GM18870 (cell line): ENCODE data around the gene PINLYP.
"Not testable (repeated sequence)": the region's sequence is repeated elsewhere in the genome, so short reads cannot be mapped to it uniquely, and the experiment has no call there.

Experiments
- ATAC-seq: cut with Tn5 transposase; IDR thresholded peaks from one replicate; pipeline ENCODE4 v1.9.1; 2021; ENCODE audit warnings: moderate library complexity; ENCODE audit not compliant: unreplicated experiment

The PINLYP gene

GRCh38 chr19:43547926-43548325 is 27.7 kb upstream of the PINLYP start:
- ATAC-seq, result not testable (repeated sequence)

DNA sequence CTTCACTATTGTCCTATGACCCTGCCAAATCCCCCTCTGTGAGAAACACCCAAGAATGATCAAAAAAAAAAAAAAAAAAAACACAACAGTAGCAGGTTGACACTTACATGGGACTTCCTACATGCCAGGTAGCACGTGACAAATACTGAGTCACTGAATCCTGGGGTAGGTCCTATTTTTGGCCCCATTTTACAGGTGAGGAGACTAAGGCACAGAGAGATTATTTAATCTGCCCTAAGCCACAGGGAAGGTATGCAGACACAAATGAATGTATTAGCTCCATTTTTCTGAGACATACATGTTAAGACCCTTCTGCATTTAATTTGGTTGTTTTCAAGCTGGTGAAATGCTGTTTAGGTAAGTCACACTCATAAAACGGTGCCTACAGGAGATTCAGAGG is 26.9 kb upstream of the PINLYP start:
- ATAC-seq, result no peak

- no peak for ATAC-seq
Measured at GRCh38 chr19:43551399-43552197, 24.0 kb upstream of the PINLYP start.

GRCh38 chr19:43552198-43552450 is 23.5 kb upstream of the PINLYP start:
- ATAC-seq, result no peak

DNA sequence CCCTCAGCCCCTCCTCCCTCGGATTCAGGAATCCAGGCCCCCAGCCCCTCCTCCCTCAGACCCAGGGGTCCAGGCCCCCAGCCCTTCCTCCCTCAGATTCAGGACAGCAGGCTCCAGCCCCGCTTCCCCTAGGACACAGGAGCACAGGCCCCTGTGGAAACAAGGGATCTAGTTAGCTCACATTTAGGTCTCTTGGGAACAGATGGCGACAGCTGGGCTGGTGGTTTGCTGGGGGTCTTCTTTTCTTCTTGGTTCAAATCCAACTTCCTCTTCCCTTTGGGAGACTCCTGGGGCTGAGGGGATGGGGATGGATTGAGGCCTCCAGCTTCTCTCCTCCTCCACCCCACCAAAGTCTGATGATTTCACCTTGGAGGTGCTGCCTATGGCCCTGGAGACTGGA is 23.0 kb upstream of the PINLYP start:
- no peak for ATAC-seq

- ATAC-seq, result no peak
Measured at GRCh38 chr19:43553656-43554055, 21.9 kb upstream of the PINLYP start.

DNA sequence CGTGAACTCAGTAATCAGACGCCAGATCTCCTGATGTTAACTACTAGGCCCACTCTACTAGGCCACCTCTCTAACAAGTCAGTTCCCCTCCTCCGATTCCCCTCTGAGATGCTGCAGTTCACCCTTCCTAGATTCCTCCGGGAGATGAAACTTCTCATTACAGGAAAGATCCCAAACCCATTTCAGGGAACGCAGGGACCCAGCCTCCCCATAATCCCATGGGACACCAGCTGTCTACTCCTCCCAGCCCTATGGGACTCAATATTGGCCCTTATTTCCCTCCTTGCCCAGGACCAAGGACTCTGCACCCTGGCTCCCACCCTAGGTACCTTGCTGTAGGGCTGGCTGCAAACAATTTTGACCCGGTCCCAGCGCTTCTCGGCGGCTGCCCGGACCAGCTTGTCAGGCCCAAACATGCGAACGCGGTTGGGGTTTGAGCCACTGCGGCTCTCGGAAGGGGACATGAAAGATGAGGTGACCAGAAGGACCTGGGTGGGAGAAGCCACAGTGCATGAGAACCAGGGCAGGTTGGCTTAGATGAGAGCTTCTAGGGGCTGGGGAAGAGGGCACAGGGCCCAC is 21.2 kb upstream of the PINLYP start:
- no peak for ATAC-seq

DNA sequence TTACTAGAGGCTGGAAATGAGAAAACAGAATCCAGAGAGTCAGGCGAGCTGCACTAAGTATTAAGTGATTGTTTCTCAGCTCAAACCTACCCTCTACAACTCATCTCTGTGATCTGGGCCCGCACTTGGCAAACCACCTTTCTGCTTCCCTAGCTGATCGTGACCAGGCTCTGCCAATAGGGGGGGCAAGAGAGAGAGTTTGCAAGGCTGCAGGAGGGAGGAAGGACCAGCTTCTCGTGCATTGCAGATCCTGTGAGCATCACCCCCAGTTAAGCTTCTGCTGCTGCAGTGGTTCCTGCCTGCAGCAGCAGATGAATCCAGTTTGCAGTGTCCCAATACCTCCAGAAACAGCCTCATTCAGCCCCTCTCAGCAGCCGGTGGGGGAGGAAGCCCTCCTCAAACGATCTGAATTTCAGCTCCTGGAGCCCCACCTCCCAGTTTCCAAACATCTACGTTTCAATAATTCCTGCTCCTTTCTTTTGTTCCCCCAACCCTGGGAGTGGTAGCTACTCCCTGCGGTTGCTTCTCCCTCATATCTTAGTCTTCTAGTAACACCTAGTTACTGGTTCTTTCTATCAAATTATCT is 20.3 kb upstream of the PINLYP start:
- ATAC-seq, result no peak

DNA sequence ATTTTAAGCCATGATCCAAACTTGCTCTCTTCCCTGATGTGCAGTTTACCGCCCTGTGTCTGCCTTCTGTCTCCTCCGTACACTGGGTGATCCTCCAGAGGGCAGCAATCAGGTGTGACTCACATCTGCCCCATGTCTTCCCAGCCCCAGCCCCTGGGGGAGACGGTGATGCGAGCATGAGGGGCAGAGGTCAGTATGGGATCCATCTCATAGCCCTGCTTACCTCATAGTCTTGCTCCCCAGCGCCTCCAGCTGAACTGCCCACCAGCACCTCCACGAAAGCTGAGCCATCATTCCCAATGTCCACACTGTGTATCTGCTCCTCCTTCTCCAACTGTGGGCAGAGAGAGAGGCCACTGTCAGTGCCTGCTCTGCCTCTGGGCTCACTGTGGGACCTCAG is 14.9 kb upstream of the PINLYP start:
- ATAC-seq, result no peak

GRCh38 chr19:43561139-43561970 is 14.2 kb upstream of the PINLYP start:
- no peak for ATAC-seq

DNA sequence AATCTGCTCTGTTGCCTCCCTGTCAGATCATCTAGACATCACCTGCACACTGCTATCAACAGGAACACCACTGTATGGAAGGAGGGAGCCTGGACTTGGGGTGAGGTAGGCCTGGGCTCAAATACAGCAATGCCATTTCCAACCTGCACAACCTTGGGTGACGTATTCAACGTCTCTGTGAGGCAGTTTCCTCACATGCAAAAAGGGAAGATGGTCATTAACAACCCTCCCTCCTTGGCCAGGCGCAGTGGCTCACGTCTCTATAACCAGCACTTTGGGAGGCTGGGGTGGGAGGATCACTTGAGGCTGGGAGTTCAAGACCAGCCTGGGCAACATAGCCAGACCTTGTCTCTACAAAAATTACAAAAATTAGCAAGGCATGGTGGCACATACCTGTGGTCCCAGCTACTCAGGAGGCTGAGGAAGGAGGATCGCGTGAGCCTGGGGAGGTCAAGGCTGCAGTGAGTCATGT is 13.3 kb upstream of the PINLYP start:
- ATAC-seq, result no peak

- peak; percentile 79 for ATAC-seq
Measured at GRCh38 chr19:43562698-43563241, 12.8 kb upstream of the PINLYP start.

GRCh38 chr19:43563816-43564457 is 11.7 kb upstream of the PINLYP start:
- no peak for ATAC-seq

DNA sequence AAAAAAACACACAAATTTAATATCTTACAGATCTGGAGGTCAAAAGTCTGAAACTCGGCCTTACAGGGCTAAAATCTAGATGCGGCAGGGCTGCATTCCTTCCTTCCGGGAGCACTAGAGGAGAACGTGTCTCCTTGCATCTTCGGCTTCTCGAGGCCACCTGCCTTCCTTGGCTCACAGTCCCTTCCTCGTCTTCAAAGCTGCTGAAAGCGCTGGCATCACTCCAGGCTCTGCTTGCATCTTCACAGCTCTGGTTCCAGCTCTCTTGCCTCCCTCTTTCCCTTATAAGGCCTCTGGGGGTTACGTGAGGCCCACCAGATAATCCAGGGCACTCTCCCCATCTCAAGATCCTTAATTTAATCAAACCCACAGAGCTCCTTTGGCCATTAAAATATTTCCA is 10.8 kb upstream of the PINLYP start:
- ATAC-seq, result no peak

- no peak for ATAC-seq
Measured at GRCh38 chr19:43569657-43570056, 5.9 kb upstream of the PINLYP start.

- ATAC-seq, result no peak
Measured at GRCh38 chr19:43570174-43570791, 5.3 kb upstream of the PINLYP start.

GRCh38 chr19:43572171-43572588 is 3.4 kb upstream of the PINLYP start:
- ATAC-seq, result no peak

DNA sequence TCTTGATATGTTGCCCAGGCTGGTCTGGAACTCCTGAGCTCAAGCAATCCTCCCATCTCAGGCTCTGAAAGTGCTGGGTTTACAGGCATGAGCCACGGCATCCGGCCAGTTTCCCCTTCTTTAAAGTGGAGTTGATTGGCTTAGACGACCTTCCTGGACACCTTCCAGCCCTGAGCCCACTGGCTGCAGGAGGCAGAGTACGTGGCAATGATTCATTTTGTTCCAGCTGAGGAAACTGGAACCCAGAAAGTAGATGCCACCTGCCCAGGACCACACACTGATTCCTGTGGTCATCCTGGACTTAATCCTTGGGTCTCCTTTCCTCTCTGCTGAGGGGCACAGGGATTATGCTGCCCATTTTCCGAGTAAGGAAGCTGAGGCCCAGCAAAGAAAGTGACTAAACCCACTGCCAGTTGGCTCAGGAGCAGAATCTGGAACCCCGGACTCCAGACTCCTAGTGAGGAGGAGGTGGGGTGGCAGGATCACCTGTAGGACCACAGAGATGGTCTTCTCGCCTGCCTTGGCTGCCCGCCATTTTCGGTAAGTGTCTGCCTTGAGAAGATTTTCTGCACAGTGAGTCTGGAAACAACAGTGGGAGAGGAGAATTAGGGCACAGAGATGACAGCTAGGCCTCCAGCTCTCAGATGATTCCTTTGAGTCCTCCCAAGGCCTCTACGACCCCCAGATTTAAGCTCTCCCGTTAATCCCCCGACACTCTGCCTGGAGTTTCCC is 1.0 kb upstream of the PINLYP start:
- no peak for ATAC-seq

GRCh38 chr19:43575955-43576878 is 616 bp downstream of the PINLYP start:
- ATAC-seq, result no peak
